RWPE2 (cell line): ENCODE data around the gene HECW1.

Experiments used
- ATAC-seq: fragments of 200-7000 bp; cut with Tn5 transposase; 3 replicates; pipeline ENCODE4 v1.9.1; 2021; ENCODE audit warnings: low read depth
- DNase-seq: peaks from one replicate; pipeline ENCODE4 v3.0.0-alpha.2; 2020; ENCODE audit warnings: low spot score
- H3K27ac ChIP-seq: fragments of 450-650 bp; 2 replicates; pipeline ENCODE4 v1.5.1; 2017; ENCODE audit warnings: mild to moderate bottlenecking; ENCODE audit not compliant: poor library complexity, severe bottlenecking
- H3K27me3 ChIP-seq: fragments of 250-450 bp; sonication (Bioruptor Pico); 2 replicates; pipeline ENCODE4 v1.5.1; 2021; ENCODE audit warnings: mild to moderate bottlenecking, moderate library complexity; ENCODE audit not compliant: insufficient read depth, poor library complexity, severe bottlenecking
- H3K36me3 ChIP-seq: fragments of 250-450 bp; sonication (Bioruptor Pico); 2 replicates; pipeline ENCODE4 v1.5.1; 2020; ENCODE audit warnings: low read depth, mild to moderate bottlenecking, moderate library complexity
- H3K4me1 ChIP-seq: fragments of 250-450 bp; sonication (Bioruptor Pico); 2 replicates; pipeline ENCODE4 v1.5.1; 2021; ENCODE audit warnings: mild to moderate bottlenecking, moderate library complexity; ENCODE audit not compliant: insufficient read depth, poor library complexity, severe bottlenecking
- H3K4me3 ChIP-seq: fragments of 250-450 bp; sonication (Bioruptor Pico); 2 replicates; pipeline ENCODE4 v1.5.1; 2021; ENCODE audit warnings: mild to moderate bottlenecking, moderate library complexity; ENCODE audit not compliant: severe bottlenecking
- H3K9me3 ChIP-seq: fragments of 250-450 bp; sonication (Bioruptor Pico); 2 replicates; pipeline ENCODE4 v1.5.1; 2021; ENCODE audit warnings: mild to moderate bottlenecking, moderate library complexity; ENCODE audit not compliant: severe bottlenecking
- TF ChIP-seq, protein P1 (sequence below): fragments of 450-650 bp; IDR thresholded peaks from one replicate; pipeline ENCODE4 v1.5.1; 2017; ENCODE audit warnings: mild to moderate bottlenecking, moderate library complexity; ENCODE audit not compliant: poor library complexity, severe bottlenecking

HECW1 gene

GRCh38 chr7:43296306-43296705 lies 183.9 kb downstream of the HECW1 start:
- TF ChIP-seq, protein P1, sequence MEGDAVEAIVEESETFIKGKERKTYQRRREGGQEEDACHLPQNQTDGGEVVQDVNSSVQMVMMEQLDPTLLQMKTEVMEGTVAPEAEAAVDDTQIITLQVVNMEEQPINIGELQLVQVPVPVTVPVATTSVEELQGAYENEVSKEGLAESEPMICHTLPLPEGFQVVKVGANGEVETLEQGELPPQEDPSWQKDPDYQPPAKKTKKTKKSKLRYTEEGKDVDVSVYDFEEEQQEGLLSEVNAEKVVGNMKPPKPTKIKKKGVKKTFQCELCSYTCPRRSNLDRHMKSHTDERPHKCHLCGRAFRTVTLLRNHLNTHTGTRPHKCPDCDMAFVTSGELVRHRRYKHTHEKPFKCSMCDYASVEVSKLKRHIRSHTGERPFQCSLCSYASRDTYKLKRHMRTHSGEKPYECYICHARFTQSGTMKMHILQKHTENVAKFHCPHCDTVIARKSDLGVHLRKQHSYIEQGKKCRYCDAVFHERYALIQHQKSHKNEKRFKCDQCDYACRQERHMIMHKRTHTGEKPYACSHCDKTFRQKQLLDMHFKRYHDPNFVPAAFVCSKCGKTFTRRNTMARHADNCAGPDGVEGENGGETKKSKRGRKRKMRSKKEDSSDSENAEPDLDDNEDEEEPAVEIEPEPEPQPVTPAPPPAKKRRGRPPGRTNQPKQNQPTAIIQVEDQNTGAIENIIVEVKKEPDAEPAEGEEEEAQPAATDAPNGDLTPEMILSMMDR, result no peak
- ATAC-seq (no peak), DNase-seq (no peak)
- Histone ChIP-seq H3K36me3 (no peaks in the 10 kb centered on the region), H3K27me3 (no peaks in the 10 kb centered on the region), H3K9me3 (peaks cover 2% of the 10 kb centered on the region), H3K4me1 (peaks cover 3% of the 10 kb centered on the region), H3K27ac (no peak overlapping the region), H3K4me3 (no peak overlapping the region)

- no peak overlapping the region for H3K4me3 ChIP-seq
- H3K9me3 ChIP-seq, result no peaks in the 10 kb centered on the region
- no peaks in the 10 kb centered on the region for H3K36me3 ChIP-seq
- H3K27ac ChIP-seq, result no peak overlapping the region
- peaks cover 3% of the 10 kb centered on the region for H3K4me1 ChIP-seq
- DNase-seq, result no peak
- no peaks in the 10 kb centered on the region for H3K27me3 ChIP-seq
- no peak for ATAC-seq
- TF ChIP-seq, protein P1, result no peak
These were observed 186.2 kb downstream of the HECW1 start for GRCh38 chr7:43298617-43299016.

- H3K4me1 ChIP-seq, result no peaks in the 10 kb centered on the region
- TF ChIP-seq, protein P1, result no peak
- DNase-seq (no peak), ATAC-seq (no peak)
- no peaks in the 10 kb centered on the region for H3K27me3 ChIP-seq
- no peak overlapping the region for H3K4me3 ChIP-seq
- no peak overlapping the region for H3K27ac ChIP-seq
- no peaks in the 10 kb centered on the region for H3K9me3 ChIP-seq
- H3K36me3 ChIP-seq, result no peaks in the 10 kb centered on the region
These were observed 187.7 kb downstream of the HECW1 start for GRCh38 chr7:43300121-43300520.

GRCh38 chr7:43302211-43302711 lies 189.8 kb downstream of the HECW1 start:
- ATAC-seq (peak; percentile 90), DNase-seq (no peak)
- no peaks in the 10 kb centered on the region for H3K27me3 ChIP-seq
- no peaks in the 10 kb centered on the region for H3K36me3 ChIP-seq
- TF ChIP-seq, protein P1, result no peak
- H3K4me3 ChIP-seq, result no peak overlapping the region
- H3K4me1 ChIP-seq, result no peaks in the 10 kb centered on the region
- no peak overlapping the region for H3K27ac ChIP-seq
- H3K9me3 ChIP-seq, result no peaks in the 10 kb centered on the region

DNA sequence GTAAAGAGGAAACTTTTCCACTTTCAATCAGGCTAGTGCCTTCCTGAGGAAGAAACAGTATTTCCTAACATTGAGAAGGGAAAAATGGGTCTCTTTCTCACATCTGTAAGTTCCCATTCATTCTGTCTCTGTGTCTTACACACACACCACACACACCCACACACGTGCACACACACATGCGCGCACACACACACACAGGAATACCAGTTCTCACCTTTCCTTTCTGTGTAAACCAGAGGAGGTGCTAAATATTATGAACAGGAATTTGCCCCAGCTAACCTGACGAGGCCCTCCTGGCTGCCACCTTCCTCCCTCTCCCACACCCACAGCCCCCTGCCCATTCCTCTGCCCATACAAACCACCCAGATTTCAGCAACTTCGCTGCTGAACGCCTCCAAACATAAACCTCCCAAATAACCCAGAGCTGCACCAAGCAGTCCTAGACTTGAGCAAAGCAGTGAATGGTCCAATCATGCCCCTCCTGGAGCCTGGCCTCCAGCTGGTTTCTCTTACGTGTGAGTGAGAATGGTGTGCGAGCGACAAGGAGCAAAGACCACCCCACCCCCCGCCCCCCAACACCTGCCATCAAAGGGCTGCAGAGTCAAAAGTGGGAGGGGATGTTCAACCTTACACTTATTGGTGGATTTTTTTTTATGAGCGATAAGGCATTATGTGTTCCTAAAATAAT lies 190.5 kb downstream of the HECW1 start:
- Histone ChIP-seq H3K36me3 (no peaks in the 10 kb centered on the region), H3K4me3 (no peak overlapping the region), H3K27me3 (no peaks in the 10 kb centered on the region), H3K9me3 (no peaks in the 10 kb centered on the region), H3K4me1 (no peaks in the 10 kb centered on the region), H3K27ac (no peak overlapping the region)
- DNase-seq, result no peak
- ATAC-seq, result no peak
- TF ChIP-seq, protein P1, result no peak
